ENCODE results near the gene MCOLN3. TPM values are rescaled to one million over a fixed set of nuclear protein-coding genes. Genes with fewer than 3 reads are reported as not detected.
"Not testable (repeated sequence)": the region's sequence is repeated elsewhere in the genome, so short reads cannot be mapped to it uniquely, and the experiment has no call there.

Gene MCOLN3
- total RNA-seq, 4 donors from 2014 or later: 1.8 to 21.3 (median 2.8) TPM

- no peak for DNase-seq
- Histone ChIP-seq H3K9me3 (no peaks in the 10 kb centered on the region), H3K27ac (no peak overlapping the region), H3K27me3 (no peaks in the 10 kb centered on the region), H3K4me1 (no peaks in the 10 kb centered on the region), H3K36me3 (no peaks in the 10 kb centered on the region), H3K4me3 (no peak overlapping the region)
- TF ChIP-seq POLR2A (IDR thresholded peaks at IDR 0.05) (no peak), CTCF (IDR thresholded peaks at IDR 0.05) (no peak)
Measured at GRCh38 chr1:84988588-84988987, 59.7 kb downstream of the MCOLN3 start.

GRCh38 chr1:84986561-84986960 lies 61.7 kb downstream of the MCOLN3 start:
- DNase-seq, H3K4me1 ChIP-seq, H3K36me3 ChIP-seq, H3K27me3 ChIP-seq, H3K9me3 ChIP-seq, H3K27ac ChIP-seq, H3K4me3 ChIP-seq: not testable (repeated sequence)

GRCh38 chr1:84985365-84985764 lies 62.9 kb downstream of the MCOLN3 start:
- Histone ChIP-seq H3K4me3 (no peak overlapping the region), H3K27me3 (no peaks in the 10 kb centered on the region), H3K9me3 (no peaks in the 10 kb centered on the region), H3K36me3 (no peaks in the 10 kb centered on the region), H3K4me1 (no peaks in the 10 kb centered on the region), H3K27ac (no peak overlapping the region)
- TF ChIP-seq POLR2A (IDR thresholded peaks at IDR 0.05): no peak
- no peak for TF ChIP-seq CTCF (IDR thresholded peaks at IDR 0.05)
- DNase-seq: no peak

GRCh38 chr1:84982395-84982794 lies 65.9 kb downstream of the MCOLN3 start:
- Histone ChIP-seq H3K27me3 (no peaks in the 10 kb centered on the region), H3K27ac (no peak overlapping the region), H3K9me3 (no peaks in the 10 kb centered on the region), H3K4me3 (no peak overlapping the region), H3K36me3 (no peaks in the 10 kb centered on the region), H3K4me1 (no peaks in the 10 kb centered on the region)
- no peak for DNase-seq
- TF ChIP-seq POLR2A (IDR thresholded peaks at IDR 0.05): no peak

DNA sequence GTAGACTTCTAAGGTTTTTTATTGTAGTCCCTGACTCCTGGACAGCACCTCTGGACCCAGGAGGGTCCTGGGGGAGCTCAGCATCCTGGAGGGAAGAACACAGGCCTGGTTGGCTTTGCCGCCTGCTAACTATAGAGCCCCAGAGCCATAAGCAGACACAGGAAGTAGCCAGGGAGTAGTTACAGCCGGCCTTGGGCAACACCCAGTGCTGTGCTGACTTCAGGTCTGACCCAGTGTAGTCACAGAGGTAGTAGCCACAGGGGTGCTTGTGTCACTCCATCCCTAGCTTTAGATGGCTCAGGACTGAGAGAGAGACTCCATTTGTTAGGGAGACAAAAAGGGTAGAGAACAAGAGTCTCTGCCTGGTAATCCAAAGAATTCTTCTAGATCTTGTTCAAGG lies 73.3 kb downstream of the MCOLN3 start:
- H3K9me3 ChIP-seq: no peaks in the 10 kb centered on the region
- H3K27me3 ChIP-seq: no peaks in the 10 kb centered on the region
- H3K4me1 ChIP-seq: no peaks in the 10 kb centered on the region
- no peak for DNase-seq
- no peaks in the 10 kb centered on the region for H3K36me3 ChIP-seq
- TF ChIP-seq CTCF (IDR thresholded peaks at IDR 0.05): no peak
- TF ChIP-seq POLR2A (IDR thresholded peaks at IDR 0.05): no peak
- H3K4me3 ChIP-seq: no peak overlapping the region
- no peak overlapping the region for H3K27ac ChIP-seq

- no peak for TF ChIP-seq CTCF (IDR thresholded peaks at IDR 0.05)
- no peak for TF ChIP-seq POLR2A (IDR thresholded peaks at IDR 0.05)
- no peak overlapping the region for H3K4me3 ChIP-seq
- no peaks in the 10 kb centered on the region for H3K27me3 ChIP-seq
- no peaks in the 10 kb centered on the region for H3K4me1 ChIP-seq
- no peaks in the 10 kb centered on the region for H3K36me3 ChIP-seq
- no peaks in the 10 kb centered on the region for H3K9me3 ChIP-seq
- no peak overlapping the region for H3K27ac ChIP-seq
- no peak for DNase-seq
Measured at GRCh38 chr1:84973498-84974334, 74.6 kb downstream of the MCOLN3 start.
